ENCODE measurements around the gene PDP2. TPM values are rescaled to one million over a fixed set of nuclear protein-coding genes. Genes with fewer than 3 reads are reported as not detected.
A peak's percentile ranks its signal among the peaks of the same experiment; 100 is the strongest.

PDP2 gene
- total RNA-seq, 1 donor from 2014 or later, result 11.7 TPM

DNA sequence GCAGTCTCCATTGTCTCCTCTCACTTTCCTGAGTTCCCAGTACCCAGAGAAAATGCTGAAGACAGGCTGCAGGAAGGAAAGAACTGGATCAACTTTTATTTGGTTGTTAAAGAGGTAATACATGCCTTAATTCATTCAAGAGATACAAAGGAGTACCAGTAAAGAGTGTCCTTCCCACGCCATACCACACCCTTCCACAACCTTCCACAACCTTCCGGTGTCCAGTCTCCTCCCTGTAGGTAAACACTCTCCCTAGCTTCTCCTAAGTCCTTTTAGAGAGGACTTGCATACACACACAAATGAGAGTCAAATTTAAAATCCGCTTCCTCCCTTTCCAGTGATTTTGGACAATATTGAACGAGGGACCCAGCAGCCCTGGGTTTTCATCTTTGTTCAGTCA is 38.9 kb upstream of the PDP2 start:
- Histone ChIP-seq H3K4me3 (ENCODE audit: low read depth, low read length) (no peak overlapping the region), H3K36me3 (ENCODE audit: control insufficient read depth, insufficient read depth, low read length) (no peaks in the 10 kb centered on the region), H3K27me3 (ENCODE audit: control insufficient read depth, insufficient read depth, low read length) (peaks cover 27% of the 10 kb centered on the region)
- TF ChIP-seq CTCF (IDR thresholded peaks at IDR 0.05; ENCODE audit: insufficient read depth, low read length, poor library complexity, severe bottlenecking), result no peak
- DNase-seq (ENCODE audit: low read depth), result no peak

DNA sequence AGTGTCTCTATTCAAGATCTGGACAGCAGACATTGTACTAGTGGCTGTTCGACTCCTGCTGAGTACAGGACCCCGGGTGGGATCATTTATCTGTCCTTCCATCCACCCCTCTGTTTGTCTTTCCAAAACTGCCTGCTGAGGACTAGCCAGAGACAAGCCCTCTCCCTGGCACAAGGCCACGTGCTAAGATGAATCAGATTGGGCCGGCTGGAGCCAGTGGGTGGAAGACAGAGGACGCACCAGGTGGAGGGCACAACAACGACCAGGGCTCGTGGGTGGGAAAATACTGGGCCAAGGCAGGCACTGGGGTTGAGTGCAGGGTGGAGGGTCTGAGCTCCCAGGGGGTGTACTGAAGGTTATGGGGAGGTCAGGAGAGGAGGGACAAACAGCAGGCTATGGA is 37.5 kb upstream of the PDP2 start:
- peaks cover 30% of the 10 kb centered on the region for H3K27me3 ChIP-seq (ENCODE audit: control insufficient read depth, insufficient read depth, low read length)
- no peak for DNase-seq (ENCODE audit: low read depth)
- H3K4me3 ChIP-seq (ENCODE audit: low read depth, low read length), result no peak overlapping the region
- TF ChIP-seq CTCF (IDR thresholded peaks at IDR 0.05; ENCODE audit: insufficient read depth, low read length, poor library complexity, severe bottlenecking), result no peak
- no peaks in the 10 kb centered on the region for H3K36me3 ChIP-seq (ENCODE audit: control insufficient read depth, insufficient read depth, low read length)

GRCh38 chr16:66843191-66843590 is 37.1 kb upstream of the PDP2 start:
- no peak overlapping the region for H3K4me3 ChIP-seq (ENCODE audit: low read depth, low read length)
- no peaks in the 10 kb centered on the region for H3K36me3 ChIP-seq (ENCODE audit: control insufficient read depth, insufficient read depth, low read length)
- DNase-seq (ENCODE audit: low read depth), result no peak
- H3K27me3 ChIP-seq (ENCODE audit: control insufficient read depth, insufficient read depth, low read length), result peaks cover 30% of the 10 kb centered on the region
- TF ChIP-seq CTCF (IDR thresholded peaks at IDR 0.05; ENCODE audit: insufficient read depth, low read length, poor library complexity, severe bottlenecking), result no peak

- peak overlapping the region; percentile 35 for H3K4me3 ChIP-seq (ENCODE audit: low read depth, low read length)
- DNase-seq (ENCODE audit: low read depth), result no peak
- H3K36me3 ChIP-seq (ENCODE audit: control insufficient read depth, insufficient read depth, low read length), result no peaks in the 10 kb centered on the region
- no peak for TF ChIP-seq CTCF (IDR thresholded peaks at IDR 0.05; ENCODE audit: insufficient read depth, low read length, poor library complexity, severe bottlenecking)
- H3K27me3 ChIP-seq (ENCODE audit: control insufficient read depth, insufficient read depth, low read length), result peaks cover 33% of the 10 kb centered on the region
Observed at GRCh38 chr16:66844009-66844341, 36.3 kb upstream of the PDP2 start.

DNA sequence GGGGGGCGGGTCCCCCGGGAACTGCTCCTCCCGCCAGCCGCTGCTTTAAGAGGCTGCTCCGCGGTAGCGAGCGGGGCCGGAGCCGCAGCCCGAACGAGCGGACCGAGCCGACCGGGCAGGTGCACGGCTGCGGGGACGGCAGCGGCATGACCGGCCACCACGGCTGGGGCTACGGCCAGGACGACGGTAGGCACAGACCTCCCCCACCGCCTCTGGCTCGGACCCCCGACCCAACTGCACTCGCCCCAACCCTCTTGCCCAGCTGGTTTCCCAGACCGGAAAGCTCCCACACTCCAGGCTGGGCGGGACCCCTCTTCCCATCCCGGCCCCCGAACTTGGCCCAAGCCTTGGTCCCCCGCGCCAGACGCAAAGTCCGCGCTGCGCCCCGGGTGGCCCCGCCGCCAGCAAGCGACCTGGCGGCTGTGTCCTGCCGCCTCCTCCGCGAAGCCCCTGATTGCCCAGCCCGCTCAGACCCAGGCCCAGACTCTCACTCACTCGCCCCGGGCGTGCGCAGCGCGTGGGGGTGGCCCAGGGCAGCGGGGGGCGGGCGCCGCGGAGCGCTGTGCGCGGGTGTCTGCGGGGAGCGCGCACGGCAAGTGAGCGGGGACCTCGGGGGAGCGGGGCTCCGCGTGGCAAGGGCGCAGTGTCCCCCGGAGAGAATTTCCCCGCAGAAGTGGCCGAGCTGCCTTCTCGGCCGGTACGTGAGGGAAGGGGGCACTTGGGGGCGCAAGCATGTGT is 35.8 kb upstream of the PDP2 start, which contains the start of gene CA7:
TSS of gene CA7 (plus strand) at position 73 of the 738 bp plus-strand sequence. CDS start at position 147, 74 bp downstream.
- no peak for DNase-seq (ENCODE audit: low read depth)
- peak within 1 kb of the TSS; percentile 35 for H3K4me3 ChIP-seq (ENCODE audit: low read depth, low read length)
- H3K36me3 ChIP-seq (ENCODE audit: control insufficient read depth, insufficient read depth, low read length), result no peaks in the 10 kb centered on the region
- peaks cover 35% of the 10 kb centered on the region for H3K27me3 ChIP-seq (ENCODE audit: control insufficient read depth, insufficient read depth, low read length)
- TF ChIP-seq CTCF (IDR thresholded peaks at IDR 0.05; ENCODE audit: insufficient read depth, low read length, poor library complexity, severe bottlenecking), result no peak

- TF ChIP-seq CTCF (IDR thresholded peaks at IDR 0.05; ENCODE audit: insufficient read depth, low read length, poor library complexity, severe bottlenecking), result no peak
- Histone ChIP-seq H3K27me3 (ENCODE audit: control insufficient read depth, insufficient read depth, low read length) (peaks cover 35% of the 10 kb centered on the region), H3K36me3 (ENCODE audit: control insufficient read depth, insufficient read depth, low read length) (no peaks in the 10 kb centered on the region), H3K4me3 (ENCODE audit: low read depth, low read length) (peak overlapping the region; percentile 35)
- DNase-seq (ENCODE audit: low read depth), result no peak
Observed at GRCh38 chr16:66845080-66845410, 35.3 kb upstream of the PDP2 start.
